Neuron (in vitro differentiated cells): ENCODE results near the gene LRRC73.
"Not testable (repeated sequence)": the region's sequence is repeated elsewhere in the genome, so short reads cannot be mapped to it uniquely, and the experiment has no call there.

Experiments used
- H2AFZ ChIP-seq: one replicate; pipeline ENCODE4 v1.6.1; 2013; ENCODE audit warnings: low read depth, mild to moderate bottlenecking, inconsistent platforms, low read length, moderate library complexity
- H3K27me3 ChIP-seq: one replicate; pipeline ENCODE4 v1.6.1; 2013; ENCODE audit warnings: low read length; ENCODE audit not compliant: insufficient read depth
- H3K36me3 ChIP-seq: one replicate; pipeline ENCODE4 v1.6.1; 2013; ENCODE audit warnings: low read length; ENCODE audit not compliant: insufficient read depth
- H3K4me1 ChIP-seq: one replicate; pipeline ENCODE4 v1.6.1; 2013; ENCODE audit warnings: low read length; ENCODE audit not compliant: insufficient read depth
- H3K4me3 ChIP-seq: 2 replicates; pipeline ENCODE4 v1.5.1; 2013; ENCODE audit warnings: mild to moderate bottlenecking, low read length, moderate library complexity
- H3K9me3 ChIP-seq: one replicate; pipeline ENCODE4 v1.6.1; 2013; ENCODE audit warnings: low read length

LRRC73 gene

GRCh38 chr6:43506667-43507471 lies 3.3 kb downstream of the LRRC73 start:
- Histone ChIP-seq H3K27me3 (no peaks in the 10 kb centered on the region), H3K9me3 (no peaks in the 10 kb centered on the region), H2AFZ (no peak overlapping the region), H3K4me1 (peaks cover 12% of the 10 kb centered on the region), H3K36me3 (peaks cover 44% of the 10 kb centered on the region), H3K4me3 (no peak overlapping the region)

- no peaks in the 10 kb centered on the region for H3K9me3 ChIP-seq
- H3K27me3 ChIP-seq: no peaks in the 10 kb centered on the region
- peaks cover 40% of the 10 kb centered on the region for H3K36me3 ChIP-seq
- H2AFZ ChIP-seq: no peak overlapping the region
- H3K4me1 ChIP-seq: peaks cover 12% of the 10 kb centered on the region
- no peak overlapping the region for H3K4me3 ChIP-seq
These were observed 4.0 kb downstream of the LRRC73 start for GRCh38 chr6:43506171-43506570.

- H3K36me3 ChIP-seq: peaks cover 43% of the 10 kb centered on the region
- no peak overlapping the region for H2AFZ ChIP-seq
- H3K27me3 ChIP-seq: no peaks in the 10 kb centered on the region
- H3K4me1 ChIP-seq: peaks cover 12% of the 10 kb centered on the region
- no peaks in the 10 kb centered on the region for H3K9me3 ChIP-seq
- H3K4me3 ChIP-seq: no peak overlapping the region
These were observed 4.4 kb downstream of the LRRC73 start for GRCh38 chr6:43505718-43506117.

- Histone ChIP-seq H3K9me3 (no peaks in the 10 kb centered on the region), H3K4me3 (no peak overlapping the region), H3K36me3 (peaks cover 50% of the 10 kb centered on the region), H3K27me3 (no peaks in the 10 kb centered on the region), H2AFZ (no peak overlapping the region), H3K4me1 (peaks cover 8% of the 10 kb centered on the region)
These were observed 5.2 kb downstream of the LRRC73 start for GRCh38 chr6:43504756-43505593.

- Histone ChIP-seq H3K4me3 (no peak overlapping the region), H3K27me3 (no peaks in the 10 kb centered on the region), H3K9me3 (no peaks in the 10 kb centered on the region), H3K4me1 (peaks cover 2% of the 10 kb centered on the region), H2AFZ (no peak overlapping the region), H3K36me3 (peaks cover 65% of the 10 kb centered on the region)
These were observed 6.7 kb downstream of the LRRC73 start for GRCh38 chr6:43503443-43503842.

- Histone ChIP-seq H3K4me3 (no peak overlapping the region), H3K9me3 (no peaks in the 10 kb centered on the region), H2AFZ (no peak overlapping the region), H3K4me1 (peaks cover 2% of the 10 kb centered on the region), H3K36me3 (peaks cover 72% of the 10 kb centered on the region), H3K27me3 (no peaks in the 10 kb centered on the region)
These were observed 7.5 kb downstream of the LRRC73 start for GRCh38 chr6:43502666-43503065.

- Histone ChIP-seq H3K9me3 (no peaks in the 10 kb centered on the region), H3K36me3 (peaks cover 74% of the 10 kb centered on the region), H3K4me3 (no peak overlapping the region), H3K4me1 (no peaks in the 10 kb centered on the region), H3K27me3 (no peaks in the 10 kb centered on the region), H2AFZ (no peak overlapping the region)
These were observed 9.2 kb downstream of the LRRC73 start for GRCh38 chr6:43500921-43501320.

- no peaks in the 10 kb centered on the region for H3K27me3 ChIP-seq
These were observed 10.9 kb downstream of the LRRC73 start for GRCh38 chr6:43499028-43499815.

GRCh38 chr6:43498291-43498690 lies 11.9 kb downstream of the LRRC73 start:
- not testable (repeated sequence) for H3K4me1 ChIP-seq, H3K27me3 ChIP-seq, H3K4me3 ChIP-seq, H2AFZ ChIP-seq, H3K9me3 ChIP-seq
- peaks cover 52% of the 10 kb centered on the region for H3K36me3 ChIP-seq

More at GRCh38 chr6:43499028-43499815, 10.9 kb downstream of the LRRC73 start:
- Histone ChIP-seq H3K4me1 (no peaks in the 10 kb centered on the region), H3K4me3 (no peak overlapping the region), H2AFZ (no peak overlapping the region), H3K36me3 (peaks cover 58% of the 10 kb centered on the region), H3K9me3 (no peaks in the 10 kb centered on the region)

GRCh38 chr6:43497689-43498088 lies 12.5 kb downstream of the LRRC73 start:
- H3K4me1 ChIP-seq: no peaks in the 10 kb centered on the region
- peaks cover 46% of the 10 kb centered on the region for H3K36me3 ChIP-seq
- H2AFZ ChIP-seq: no peak overlapping the region
- no peaks in the 10 kb centered on the region for H3K9me3 ChIP-seq
- no peaks in the 10 kb centered on the region for H3K27me3 ChIP-seq
- no peak overlapping the region for H3K4me3 ChIP-seq

- no peak overlapping the region for H3K4me3 ChIP-seq
- H3K9me3 ChIP-seq: no peaks in the 10 kb centered on the region
- H3K4me1 ChIP-seq: no peaks in the 10 kb centered on the region
- H3K36me3 ChIP-seq: peaks cover 39% of the 10 kb centered on the region
- no peaks in the 10 kb centered on the region for H3K27me3 ChIP-seq
- H2AFZ ChIP-seq: no peak overlapping the region
These were observed 13.1 kb downstream of the LRRC73 start for GRCh38 chr6:43497129-43497396.

- Histone ChIP-seq H3K36me3 (peaks cover 37% of the 10 kb centered on the region), H3K27me3 (no peaks in the 10 kb centered on the region), H3K4me1 (no peaks in the 10 kb centered on the region), H3K4me3 (no peak overlapping the region), H2AFZ (no peak overlapping the region), H3K9me3 (no peaks in the 10 kb centered on the region)
These were observed 13.6 kb downstream of the LRRC73 start for GRCh38 chr6:43496370-43497128.
